ENCODE results near the gene EIF4A3. TPM values are rescaled to one million over a fixed set of nuclear protein-coding genes. Genes with fewer than 3 reads are reported as not detected.
A peak's percentile ranks its signal among the peaks of the same experiment; 100 is the strongest.

The EIF4A3 gene
- total RNA-seq, 2 experiments from 2014 or later, result 106 to 115 TPM

DNA sequence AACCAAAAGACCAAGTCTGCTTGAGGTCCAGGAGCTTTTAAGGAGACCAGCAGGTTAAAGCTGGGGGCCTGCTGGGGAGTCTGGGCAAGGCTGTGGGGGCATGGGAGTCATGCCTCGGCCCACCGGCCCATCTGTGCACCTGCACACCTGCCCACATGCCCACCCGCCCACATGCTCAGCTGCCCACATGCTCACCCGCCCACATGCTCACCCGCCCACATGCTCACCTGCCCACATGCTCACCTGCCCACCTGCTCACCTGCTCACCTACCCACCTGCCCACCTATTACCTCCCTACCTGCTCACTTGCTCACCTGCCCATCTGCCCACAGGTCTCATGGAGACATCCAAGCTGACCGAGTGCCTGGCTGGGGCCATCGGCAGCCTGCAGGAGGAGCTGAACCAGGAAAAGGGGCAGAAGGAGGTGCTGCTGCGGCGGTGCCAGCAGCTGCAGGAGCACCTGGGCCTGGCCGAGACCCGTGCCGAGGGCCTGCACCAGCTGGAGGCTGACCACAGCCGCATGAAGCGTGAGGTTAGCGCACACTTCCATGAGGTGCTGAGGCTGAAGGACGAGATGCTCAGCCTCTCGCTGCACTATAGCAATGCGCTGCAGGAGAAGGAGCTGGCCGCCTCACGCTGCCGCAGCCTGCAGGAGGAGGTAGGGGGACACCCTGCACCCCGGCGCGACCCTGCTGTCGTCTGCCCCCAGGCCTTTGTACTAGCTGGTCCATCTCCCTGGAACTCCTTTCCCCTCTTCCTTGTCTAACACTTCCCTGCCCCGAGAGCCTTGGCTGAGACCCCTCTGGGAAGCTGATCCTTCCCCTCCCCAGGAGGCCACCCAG, 36.9 kb upstream of the EIF4A3 start:
- Mint-ChIP-seq H3K9me3 (no peaks in the 10 kb centered on the region), H3K27ac (no peak overlapping the region), H3K4me1 (no peaks in the 10 kb centered on the region), H3K4me3 (no peak overlapping the region), H3K27me3 (peaks cover 4% of the 10 kb centered on the region), H3K36me3 (no peaks in the 10 kb centered on the region)
- POLR2A ChIA-PET, result interaction anchor here (0.9 to 1.4 kb wide), 2 partner anchors 16 to 82 kb away, joined by 3 read pairs; partner anchors contain the start of gene GAA
- DNase-seq (no peak), ATAC-seq (ENCODE audit: low read depth) (no peak)

GRCh38 chr17:80182845-80183223, 35.9 kb upstream of the EIF4A3 start:
- Mint-ChIP-seq H3K27ac (no peak overlapping the region), H3K9me3 (no peaks in the 10 kb centered on the region), H3K4me1 (no peaks in the 10 kb centered on the region), H3K27me3 (peaks cover 4% of the 10 kb centered on the region), H3K4me3 (no peak overlapping the region), H3K36me3 (no peaks in the 10 kb centered on the region)
- POLR2A ChIA-PET, result interaction anchor here (1.4 kb wide), 1 partner anchor 81 kb away, joined by 3 read pairs; the partner anchor contains the start of gene GAA
- ATAC-seq (ENCODE audit: low read depth) (no peak), DNase-seq (no peak)

DNA sequence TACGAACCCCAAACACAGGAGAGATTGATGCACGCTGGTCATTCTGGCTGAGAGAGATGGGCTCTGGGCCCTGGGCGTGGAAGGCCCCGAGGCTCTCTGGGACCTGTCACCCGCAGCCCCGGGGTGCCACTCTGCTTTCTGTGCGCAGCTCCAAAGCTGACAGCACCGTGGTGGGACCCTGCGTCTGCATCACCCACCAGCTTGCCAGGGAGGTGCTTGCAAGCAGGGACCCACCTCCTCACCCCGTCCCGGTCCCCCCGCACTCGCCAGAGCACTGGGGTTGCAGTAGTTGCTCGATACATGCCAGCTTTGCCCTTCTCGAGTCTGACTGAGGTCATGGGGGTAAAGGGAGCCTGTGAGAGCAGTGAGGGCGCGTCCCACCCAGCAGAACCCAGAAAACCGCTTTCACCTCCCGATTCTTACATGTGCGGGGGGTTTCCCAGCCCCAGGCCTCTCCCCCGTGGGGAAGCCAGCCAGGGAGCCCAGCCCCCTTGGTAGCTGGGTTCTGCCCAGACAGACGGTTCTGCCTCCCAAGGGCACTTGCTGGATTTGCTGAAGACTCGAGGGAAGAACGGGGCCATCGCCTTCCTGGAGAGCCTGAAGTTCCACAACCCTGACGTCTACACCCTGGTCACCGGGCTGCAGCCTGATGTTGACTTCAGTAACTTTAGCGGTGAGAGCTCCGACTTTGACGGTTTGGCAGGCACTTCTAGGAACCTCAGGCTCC, 35.4 kb upstream of the EIF4A3 start:
- H3K27ac Mint-ChIP-seq, result no peak overlapping the region
- POLR2A ChIA-PET, result no interaction called here

GRCh38 chr17:80181431-80181830, 34.5 kb upstream of the EIF4A3 start:
- POLR2A ChIA-PET, result no interaction called here
- no peaks in the 10 kb centered on the region for H3K4me1 Mint-ChIP-seq
- no peak overlapping the region for H3K4me3 Mint-ChIP-seq
- H3K27me3 Mint-ChIP-seq, result peaks cover 4% of the 10 kb centered on the region
- H3K27ac Mint-ChIP-seq, result no peak overlapping the region
- no peaks in the 10 kb centered on the region for H3K9me3 Mint-ChIP-seq
- H3K36me3 Mint-ChIP-seq, result no peaks in the 10 kb centered on the region
- ATAC-seq (ENCODE audit: low read depth) (no peak), DNase-seq (no peak)

More for the DNA sequence above, 35.4 kb upstream of the EIF4A3 start:
- Mint-ChIP-seq H3K36me3 (no peaks in the 10 kb centered on the region), H3K27me3 (peaks cover 4% of the 10 kb centered on the region), H3K4me1 (no peaks in the 10 kb centered on the region), H3K4me3 (no peak overlapping the region), H3K9me3 (no peaks in the 10 kb centered on the region)
- DNase-seq (no peak), ATAC-seq (ENCODE audit: low read depth) (no peak)

- POLR2A ChIA-PET, result no interaction called here
- no peak overlapping the region for H3K27ac Mint-ChIP-seq
- ATAC-seq (ENCODE audit: low read depth) (no peak), DNase-seq (no peak)
- no peaks in the 10 kb centered on the region for H3K9me3 Mint-ChIP-seq
- no peaks in the 10 kb centered on the region for H3K4me1 Mint-ChIP-seq
- H3K27me3 Mint-ChIP-seq, result peaks cover 4% of the 10 kb centered on the region
- no peak overlapping the region for H3K4me3 Mint-ChIP-seq
- no peaks in the 10 kb centered on the region for H3K36me3 Mint-ChIP-seq
Observed at GRCh38 chr17:80180192-80180591, 33.3 kb upstream of the EIF4A3 start.

DNA sequence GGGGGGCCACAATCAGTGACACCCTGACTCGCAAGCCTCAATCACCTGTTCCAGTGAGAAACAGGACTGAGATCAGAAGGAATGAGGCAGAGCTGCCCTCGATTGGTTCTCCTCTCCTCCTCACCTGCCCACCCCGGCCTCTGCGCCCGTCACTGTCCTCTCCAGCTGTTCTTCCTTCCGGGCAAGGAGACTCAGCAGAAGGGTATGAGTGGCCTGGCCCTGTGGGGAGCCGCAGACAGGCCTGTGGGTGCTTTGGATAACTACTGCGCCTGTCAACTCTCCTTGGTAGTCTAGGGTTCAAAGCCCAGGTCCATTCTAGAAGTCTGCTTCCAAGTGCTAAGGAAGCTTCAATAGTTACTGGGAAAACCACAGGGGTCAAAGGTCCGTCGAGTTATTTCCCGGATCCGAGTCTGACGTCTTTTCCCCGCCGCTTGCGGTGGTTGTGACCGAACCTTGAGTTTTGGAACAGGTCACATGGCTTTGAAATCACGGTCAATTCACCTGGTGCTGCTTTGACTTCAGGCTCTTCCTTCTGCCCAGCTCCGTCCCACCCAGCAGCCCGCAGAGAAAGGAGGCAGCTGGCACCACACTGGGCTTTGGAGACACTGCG, 31.2 kb upstream of the EIF4A3 start:
- no peaks in the 10 kb centered on the region for H3K36me3 Mint-ChIP-seq
- H3K9me3 Mint-ChIP-seq, result no peaks in the 10 kb centered on the region
- DNase-seq, result no peak
- H3K27me3 Mint-ChIP-seq, result peaks cover 4% of the 10 kb centered on the region
- no peak for ATAC-seq (ENCODE audit: low read depth)
- no peak overlapping the region for H3K4me3 Mint-ChIP-seq
- POLR2A ChIA-PET, result no interaction called here
- H3K4me1 Mint-ChIP-seq, result no peaks in the 10 kb centered on the region
- no peak overlapping the region for H3K27ac Mint-ChIP-seq

- Mint-ChIP-seq H3K27ac (no peak overlapping the region), H3K36me3 (no peaks in the 10 kb centered on the region), H3K4me3 (no peak overlapping the region), H3K27me3 (peaks cover 6% of the 10 kb centered on the region), H3K4me1 (no peaks in the 10 kb centered on the region), H3K9me3 (no peaks in the 10 kb centered on the region)
- POLR2A ChIA-PET, result no interaction called here
- ATAC-seq (ENCODE audit: low read depth), result no peak
- no peak for DNase-seq
Observed at GRCh38 chr17:80176757-80177156, 29.8 kb upstream of the EIF4A3 start.

GRCh38 chr17:80173916-80174315, 27.0 kb upstream of the EIF4A3 start:
- Mint-ChIP-seq H3K9me3 (no peaks in the 10 kb centered on the region), H3K4me3 (no peak overlapping the region), H3K36me3 (no peaks in the 10 kb centered on the region), H3K27ac (no peak overlapping the region), H3K27me3 (peaks cover 2% of the 10 kb centered on the region), H3K4me1 (no peaks in the 10 kb centered on the region)
- no peak for DNase-seq
- ATAC-seq (ENCODE audit: low read depth), result no peak
- POLR2A ChIA-PET, result no interaction called here

GRCh38 chr17:80173126-80173525, 26.2 kb upstream of the EIF4A3 start:
- DNase-seq, result no peak
- no peaks in the 10 kb centered on the region for H3K9me3 Mint-ChIP-seq
- no peak overlapping the region for H3K27ac Mint-ChIP-seq
- POLR2A ChIA-PET, result no interaction called here
- H3K36me3 Mint-ChIP-seq, result no peaks in the 10 kb centered on the region
- H3K4me1 Mint-ChIP-seq, result no peaks in the 10 kb centered on the region
- no peak for ATAC-seq (ENCODE audit: low read depth)
- H3K27me3 Mint-ChIP-seq, result peaks cover 2% of the 10 kb centered on the region
- H3K4me3 Mint-ChIP-seq, result no peak overlapping the region

- Mint-ChIP-seq H3K4me1 (no peaks in the 10 kb centered on the region), H3K9me3 (no peaks in the 10 kb centered on the region), H3K27ac (no peak overlapping the region), H3K4me3 (no peak overlapping the region), H3K27me3 (peaks cover 2% of the 10 kb centered on the region), H3K36me3 (no peaks in the 10 kb centered on the region)
- POLR2A ChIA-PET, result no interaction called here
- no peak for DNase-seq
- no peak for ATAC-seq (ENCODE audit: low read depth)
Observed at GRCh38 chr17:80171681-80172080, 24.8 kb upstream of the EIF4A3 start.

GRCh38 chr17:80169784-80170500, 23.0 kb upstream of the EIF4A3 start, which contains the start of gene CARD14:
CARD14 (plus strand) TSS chr17:80170030; CDS start chr17:80181439, 11,409 bp downstream.
- H3K27me3 Mint-ChIP-seq, result peaks cover 2% of the 10 kb centered on the region
- POLR2A ChIA-PET, result no interaction called here
- no peaks in the 10 kb centered on the region for H3K4me1 Mint-ChIP-seq
- H3K9me3 Mint-ChIP-seq, result no peaks in the 10 kb centered on the region
- no peaks in the 10 kb centered on the region for H3K36me3 Mint-ChIP-seq
- DNase-seq (no peak), ATAC-seq (ENCODE audit: low read depth) (no peak)
- peak within 1 kb of the TSS; percentile 65 for H3K27ac Mint-ChIP-seq
- H3K4me3 Mint-ChIP-seq, result no peak within 1 kb of the TSS

DNA sequence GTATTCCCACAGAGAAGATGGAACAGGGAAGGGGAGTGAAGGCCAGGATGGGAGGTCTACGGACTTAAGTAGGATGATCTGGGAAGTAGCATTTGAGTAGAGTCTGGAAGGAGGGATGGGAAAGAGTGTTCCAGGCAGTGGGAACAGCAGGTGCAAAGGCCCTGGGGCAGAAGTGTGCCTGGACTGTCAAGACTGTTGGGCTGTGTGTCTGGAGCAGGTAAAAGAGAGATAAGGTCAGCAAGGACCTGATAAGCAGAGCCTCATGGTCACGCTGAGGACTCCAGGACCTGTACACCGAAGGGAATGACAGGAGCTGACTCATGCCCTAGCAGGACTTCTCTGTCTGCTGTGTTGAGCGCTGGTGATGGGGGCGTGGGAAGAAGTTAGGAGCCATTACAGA, 22.2 kb upstream of the EIF4A3 start:
- Mint-ChIP-seq H3K36me3 (no peaks in the 10 kb centered on the region), H3K27ac (peak overlapping the region; percentile 65), H3K4me3 (no peak overlapping the region), H3K27me3 (peaks cover 7% of the 10 kb centered on the region), H3K9me3 (no peaks in the 10 kb centered on the region), H3K4me1 (no peaks in the 10 kb centered on the region)
- no peak for ATAC-seq (ENCODE audit: low read depth)
- no peak for DNase-seq
- POLR2A ChIA-PET, result no interaction called here

- no peak overlapping the region for H3K4me3 Mint-ChIP-seq
- POLR2A ChIA-PET, result no interaction called here
- no peak for DNase-seq
- no peak for ATAC-seq (ENCODE audit: low read depth)
- no peak overlapping the region for H3K27ac Mint-ChIP-seq
- no peaks in the 10 kb centered on the region for H3K9me3 Mint-ChIP-seq
- peaks cover 13% of the 10 kb centered on the region for H3K27me3 Mint-ChIP-seq
- H3K36me3 Mint-ChIP-seq, result no peaks in the 10 kb centered on the region
- no peaks in the 10 kb centered on the region for H3K4me1 Mint-ChIP-seq
Observed at GRCh38 chr17:80168371-80168770, 21.4 kb upstream of the EIF4A3 start.

Measured in activated naive CD8-positive, alpha-beta T cell treated with anti-CD3 and anti-CD28 coated beads, Interleukin-2, amount 10 ng/mL, durations not matched to agents 7 days and 5 days (primary cell).